IMR-90 (cell line): Measurements from ENCODE around the gene SNRNP25. TPM values are rescaled to one million over a fixed set of nuclear protein-coding genes. Genes with fewer than 3 reads are reported as not detected.

Experiments
- ATAC-seq: fragments of 200-7000 bp; cut with Tn5 transposase; 2 replicates; pipeline ENCODE4 v1.9.1; 2020; ENCODE audit warnings: low read depth, mild to moderate bottlenecking, moderate library complexity
- BruUV-seq: library from RNA; stranded (reverse); fragments of 400-500 nt; replicated peaks from 2 replicates; lab custom pipeline; 2021; lab: Mats Ljungman, UMichigan
- CTCF ChIA-PET: fragments of 300-600 bp; formaldehyde crosslinking; extraction: SDS; loops from one replicate; lab custom pipeline; 2021; ENCODE audit warnings: antibody characterized with exemption; lab: Yijun Ruan, JAX
- POLR2A ChIA-PET: fragments of 300-600 bp; sonication (Branson Sonifier 250); formaldehyde crosslinking; loops from one replicate; lab custom pipeline; 2022; ENCODE audit warnings: antibody characterized with exemption; ENCODE audit not compliant: unreplicated experiment; lab: Charles Lee
- DNase-seq: peaks from one replicate; pipeline ENCODE4 v3.0.0; 2013
- H2AFZ ChIP-seq: replicated peaks from 2 replicates; pipeline ENCODE3; 2013; ENCODE audit warnings: low read length, mild to moderate bottlenecking; ENCODE audit not compliant: poor library complexity
- H2AK5ac ChIP-seq: 2 replicates; pipeline ENCODE4 v1.6.1; 2013; ENCODE audit warnings: low read depth, low read length, inconsistent platforms
- H2AK9ac ChIP-seq: replicated peaks from 2 replicates; pipeline ENCODE3; 2013; ENCODE audit warnings: mild to moderate bottlenecking, low read depth, low read length, moderate library complexity; ENCODE audit not compliant: poor library complexity
- H2BK120ac ChIP-seq: 2 replicates; pipeline ENCODE4 v1.6.1; 2013; ENCODE audit warnings: low read depth, low read length, inconsistent platforms
- H2BK15ac ChIP-seq: 3 replicates; pipeline ENCODE4 v1.6.1; 2013; ENCODE audit warnings: low read depth, low read length, inconsistent platforms
- H2BK20ac ChIP-seq: 2 replicates; pipeline ENCODE4 v1.6.1; 2013; ENCODE audit warnings: low read depth, mild to moderate bottlenecking, inconsistent platforms, low read length, moderate library complexity
- H2BK5ac ChIP-seq: 2 replicates; pipeline ENCODE4 v1.6.1; 2013; ENCODE audit warnings: mild to moderate bottlenecking, low read depth, low read length, inconsistent platforms; ENCODE audit not compliant: poor library complexity, severe bottlenecking
- H3K14ac ChIP-seq: replicated peaks from 2 replicates; pipeline ENCODE4 v1.6.1; 2013; ENCODE audit warnings: low read depth, low read length, inconsistent platforms
- H3K18ac ChIP-seq: 2 replicates; pipeline ENCODE4 v1.6.1; 2013; ENCODE audit warnings: low read depth, low read length, control low read depth
- H3K23ac ChIP-seq: 2 replicates; pipeline ENCODE4 v1.6.1; 2013; ENCODE audit warnings: low read depth, low read length, inconsistent platforms
- H3K27ac ChIP-seq: 2 replicates; pipeline ENCODE4 v1.5.1; 2013; ENCODE audit warnings: mild to moderate bottlenecking, control low read depth, low read length; ENCODE audit not compliant: insufficient read depth
- H3K27me3 ChIP-seq: 2 replicates; pipeline ENCODE4 v1.6.1; 2013; ENCODE audit warnings: low read length; ENCODE audit not compliant: control insufficient read depth, insufficient read depth
- H3K36me3 ChIP-seq: 2 replicates; pipeline ENCODE4 v1.6.1; 2013; ENCODE audit warnings: low read length, mixed read lengths; ENCODE audit not compliant: control insufficient read depth, insufficient read depth
- H3K4ac ChIP-seq: 2 replicates; pipeline ENCODE4 v1.6.1; 2013; ENCODE audit warnings: low read depth, low read length, inconsistent platforms
- H3K4me1 ChIP-seq: 2 replicates; pipeline ENCODE4 v1.6.1; 2013; ENCODE audit warnings: low read length, mixed read lengths; ENCODE audit not compliant: control insufficient read depth, insufficient read depth
- H3K4me2 ChIP-seq: 2 replicates; pipeline ENCODE4 v1.6.1; 2013; ENCODE audit warnings: low read depth, mild to moderate bottlenecking, control low read depth, low read length, moderate library complexity
- H3K4me3 ChIP-seq: 2 replicates; pipeline ENCODE4 v1.5.1; 2013; ENCODE audit warnings: low read depth, mild to moderate bottlenecking, control low read depth, low read length, moderate library complexity; ENCODE audit not compliant: insufficient read depth
- H3K56ac ChIP-seq: 2 replicates; pipeline ENCODE4 v1.6.1; 2013; ENCODE audit warnings: low read length, inconsistent platforms; ENCODE audit not compliant: insufficient read depth; ENCODE audit errors: extremely low read depth
- H3K79me1 ChIP-seq, 2 experiments: 2 replicates each; pipeline ENCODE4 v1.6.1; 2013; ENCODE audit warnings: low read length in 2 of 2, inconsistent platforms in 1 of 2, low read depth in 1 of 2
- H3K9ac ChIP-seq: 2 replicates; pipeline ENCODE4 v1.6.1; 2013; ENCODE audit warnings: low read depth, low read length, control low read depth
- H3K9me1 ChIP-seq: 2 replicates; pipeline ENCODE4 v1.6.1; 2013; ENCODE audit warnings: low read length, inconsistent platforms; ENCODE audit not compliant: insufficient read depth
- H3K9me3 ChIP-seq: 2 replicates; pipeline ENCODE4 v1.6.1; 2013; ENCODE audit warnings: low read length; ENCODE audit not compliant: control insufficient read depth, insufficient read depth
- H4K20me1 ChIP-seq: 2 replicates; pipeline ENCODE4 v1.6.1; 2013; ENCODE audit warnings: low read length, inconsistent platforms; ENCODE audit not compliant: insufficient read depth
- H4K5ac ChIP-seq: 2 replicates; pipeline ENCODE4 v1.6.1; 2013; ENCODE audit warnings: mild to moderate bottlenecking, low read depth, low read length, control low read depth
- H4K8ac ChIP-seq, 2 experiments: 2 replicates each; pipeline ENCODE4 v1.6.1; 2013; ENCODE audit warnings: low read depth in 2 of 2, low read length in 2 of 2, control low read depth in 1 of 2, inconsistent platforms in 1 of 2
- H4K91ac ChIP-seq: 2 replicates; pipeline ENCODE4 v1.6.1; 2013; ENCODE audit warnings: low read depth, low read length, inconsistent platforms; ENCODE audit not compliant: insufficient read depth
- BHLHE40 ChIP-seq: fragments of 150-350 bp; IDR thresholded peaks from 2 replicates; pipeline ENCODE4 v1.6.1; 2016; ENCODE audit warnings: mild to moderate bottlenecking, low read depth, low read length
- CHD1 ChIP-seq: IDR thresholded peaks from 2 replicates; pipeline ENCODE4 v1.6.1; 2012; ENCODE audit warnings: low read depth, low read length, improper control_type of control experiment
- MAZ ChIP-seq: IDR thresholded peaks from 2 replicates; pipeline ENCODE4 v1.6.1; 2012; ENCODE audit warnings: low read depth, mild to moderate bottlenecking, low read length, improper control_type of control experiment, moderate library complexity, borderline replicate concordance
- MXI1 ChIP-seq: IDR thresholded peaks from 2 replicates; pipeline ENCODE4 v1.6.1; 2012; ENCODE audit warnings: low read depth, mild to moderate bottlenecking, low read length, moderate library complexity, borderline replicate concordance
- RCOR1 ChIP-seq: IDR thresholded peaks from 2 replicates; pipeline ENCODE4 v1.6.1; 2012; ENCODE audit warnings: mild to moderate bottlenecking, low read length, improper control_type of control experiment; ENCODE audit not compliant: insufficient replicate concordance
- RFX5 ChIP-seq: IDR thresholded peaks from 2 replicates; pipeline ENCODE4 v1.8.0; 2012; ENCODE audit warnings: low read depth, mild to moderate bottlenecking, low read length, moderate library complexity
- WGBS, 2 experiments: methylation state at CpG; one replicate each; pipeline versions ENCODE4 v1.1.5 to v1.1.7; 2013; ENCODE audit warnings: missing lambda C conversion rate in 2 of 2; ENCODE audit not compliant: insufficient read length in 1 of 2; ENCODE audit errors: extremely low coverage in 2 of 2; 5-methylcytosine and 5-hydroxymethylcytosine counted together
- dilution Hi-C: fragments of 300-500 bp; cut with HindIII; formaldehyde crosslinking; loops from one replicate; pipeline ENCODE4 v1.14.3; 2018; ENCODE audit warnings: low sequenced_read_pairs; ENCODE audit not compliant: unreplicated experiment
- in situ Hi-C: fragments of 300-500 bp; cut with MboI; formaldehyde crosslinking; loops from 3 replicates; pipeline ENCODE4 v1.14.3; 2019; ENCODE audit warnings: low sequenced_read_pairs, inconsistent platforms, mixed read lengths
- intact Hi-C: fragments of 100-400 bp; cut with micrococcal nuclease; formaldehyde crosslinking; loops from 2 replicates; pipeline ENCODE4 v1.10.0; 2022
- polyA plus RNA-seq, 3 experiments: library from polyadenylated mRNA; depleted of rRNA; stranded (reverse); fragments of >200 nt; gene quantifications; 2 replicates each; pipeline ENCODE4 v1.2.3, GENCODE V29; 2012; ENCODE audit warnings: low replicate concordance in 1 of 3
- total RNA-seq: library from RNA; depleted of rRNA; stranded (reverse); fragments of >200 nt; gene quantifications from 2 replicates; pipeline ENCODE4 v1.2.3, GENCODE V29; 2012

The SNRNP25 gene
- total and polyA plus RNA-seq, 2 of the 4 experiments (the other 2 are of a cell fraction): 67.2 to 88.0 TPM

DNA sequence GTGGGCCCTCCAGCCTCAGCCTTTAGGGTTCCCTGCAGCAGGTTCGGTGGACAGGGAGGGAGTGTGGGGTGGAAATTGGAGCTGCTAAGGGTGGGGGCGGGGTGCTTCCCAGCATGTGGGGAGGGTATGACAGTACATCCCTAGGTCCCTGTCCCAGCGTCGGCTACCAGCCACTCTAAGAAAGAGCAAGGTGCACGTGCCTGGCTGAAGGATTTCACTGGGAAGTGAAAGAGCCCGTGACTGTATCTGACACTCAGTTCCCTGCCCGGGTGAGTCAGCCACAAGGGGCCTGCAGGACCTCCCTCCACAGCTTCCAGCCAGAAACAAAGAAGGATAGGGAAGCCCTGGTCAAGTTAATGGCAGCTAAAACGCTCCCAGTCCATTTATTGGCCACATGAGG, 4.1 kb downstream of the SNRNP25 start:
- intact Hi-C loops: no loop called here
- peaks cover 2% of the 10 kb centered on the region; the same call in 1 of the 2 replicates for H3K4me1 ChIP-seq
- H4K5ac ChIP-seq: no peak overlapping the region
- POLR2A ChIA-PET: no interaction called here
- H2BK15ac ChIP-seq: no peak overlapping the region
- H3K4ac ChIP-seq: no peak overlapping the region
- H3K23ac ChIP-seq: no peak overlapping the region
- dilution Hi-C loops: no loop called here
- H4K20me1 ChIP-seq: peaks cover 49% of the 10 kb centered on the region
- no peak overlapping the region for H3K4me2 ChIP-seq
- H2AFZ ChIP-seq: no peak overlapping the region
- H2BK120ac ChIP-seq: no peak overlapping the region
- WGBS, 2 experiments: 69% methylated on average over 4 of the region's 8 CpGs; no CpG with 5 or more reads in 1 of the 2 experiments
- peaks cover 75% of the 10 kb centered on the region for H3K36me3 ChIP-seq
- H2AK9ac ChIP-seq: peak overlapping the region; percentile 53
- no peaks in the 10 kb centered on the region for H3K9me3 ChIP-seq
- no peak overlapping the region for H3K14ac ChIP-seq
- no peak overlapping the region for H3K18ac ChIP-seq
- H3K27me3 ChIP-seq: no peaks in the 10 kb centered on the region
- peak; percentile 56 for DNase-seq
- H3K9ac ChIP-seq: no peak overlapping the region
- CTCF ChIA-PET: interaction anchor here (0.6 to 1.3 kb wide), 2 partner anchors 13 to 40 kb away, joined by 3 read pairs; no protein-coding TSS in a partner anchor
- H4K8ac ChIP-seq: no peak overlapping the region
- H2BK5ac ChIP-seq: no peak overlapping the region
- peaks cover 17 to 56% of the 10 kb centered on the region in 2 experiments for H3K79me1 ChIP-seq
- no peak overlapping the region for H3K27ac ChIP-seq
- no peak overlapping the region for H4K91ac ChIP-seq
- BruUV-seq: no TSS peak
- H3K56ac ChIP-seq: no peak overlapping the region
- 0 out of 2 replicates have a peak, but pooled peaks cover 5% of the 10 kb centered on the region for H3K9me1 ChIP-seq
- no peak overlapping the region for H2AK5ac ChIP-seq
- H2BK20ac ChIP-seq: no peak overlapping the region
- 0 out of 2 replicates have a peak, but pooled peaks have one; percentile 2 for ATAC-seq
- in situ Hi-C loops: no loop called here
- H3K4me3 ChIP-seq: no peak overlapping the region
- TF ChIP-seq RCOR1 (no peak), MXI1 (no peak), BHLHE40 (peak; percentile 85), CHD1 (no peak), RFX5 (no peak), MAZ (no peak)
